ENCODE data around the gene RFX8. TPM values are rescaled to one million over a fixed set of nuclear protein-coding genes. Genes with fewer than 3 reads are reported as not detected.

Gene RFX8
- total and polyA plus RNA-seq, 2 of the 4 experiments (the other 2 are of a cell fraction), result 2.9 to 5.3 TPM

GRCh38 chr2:101478181-101479001, 3.5 kb upstream of the RFX8 start:
- H2BK20ac ChIP-seq (ENCODE audit: low read depth, low read length), result peak overlapping the region; percentile 16; the same call in 1 of the 2 replicates
- no peak overlapping the region for H2AK5ac ChIP-seq (ENCODE audit: low read depth, low read length)
- in situ Hi-C loops (cut with MboI; ENCODE audit: low sequenced_read_pairs) (no loop called here), intact Hi-C loops (cut with micrococcal nuclease) (no loop called here), dilution Hi-C loops (cut with HindIII; ENCODE audit: low sequenced_read_pairs, unreplicated experiment) (no loop called here)
- peaks cover 4% of the 10 kb centered on the region for H3K4me1 ChIP-seq (ENCODE audit: control insufficient read depth, insufficient read depth, low read length)
- DNase-seq (peak; percentile 41), ATAC-seq (ENCODE audit: low read depth) (no peak)
- H3K27me3 ChIP-seq (ENCODE audit: control insufficient read depth, insufficient read depth, low read length), result no peaks in the 10 kb centered on the region
- H2AK9ac ChIP-seq (replicated peaks; ENCODE audit: low read depth, low read length, poor library complexity), result no peak overlapping the region
- H3K36me3 ChIP-seq (ENCODE audit: control insufficient read depth, insufficient read depth, low read length), result no peaks in the 10 kb centered on the region
- no peaks in the 10 kb centered on the region; the same call in 1 of the 2 replicates for H3K9me1 ChIP-seq (ENCODE audit: insufficient read depth, low read length)
- H3K18ac ChIP-seq (ENCODE audit: low read depth, low read length), result no peak overlapping the region
- TF ChIP-seq CHD1 (IDR thresholded peaks at IDR 0.05; ENCODE audit: low read depth, low read length) (no peak), CEBPB (IDR thresholded peaks at IDR 0.05; ENCODE audit: low read depth, low read length) (peak; percentile 51; the same call in 1 of the 2 replicates)
- H3K4me3 ChIP-seq (ENCODE audit: insufficient read depth, low read depth, low read length), result no peak overlapping the region
- no peak overlapping the region for H2BK5ac ChIP-seq (ENCODE audit: low read depth, low read length, poor library complexity, severe bottlenecking)
- no peak overlapping the region for H2BK120ac ChIP-seq (ENCODE audit: low read depth, low read length)
- no peak overlapping the region for H2BK15ac ChIP-seq (ENCODE audit: low read depth, low read length)
- H3K79me1 ChIP-seq (ENCODE audit: low read depth in 1 of 2, low read length in 2 of 2), result peaks cover 0 to 12% of the 10 kb centered on the region in 2 experiments; a peak in 2 of 4 replicates
- H3K56ac ChIP-seq (ENCODE audit: extremely low read depth, insufficient read depth, low read length), result no peak overlapping the region
- no peak overlapping the region for H3K9ac ChIP-seq (ENCODE audit: low read depth, low read length)
- no peak overlapping the region for H3K14ac ChIP-seq (replicated peaks; ENCODE audit: low read depth, low read length)
- no TSS peak for BruUV-seq (replicated peaks)
- peak overlapping the region; percentile 31; the same call in 1 of the 2 replicates for H3K4me2 ChIP-seq (ENCODE audit: low read depth, low read length)
- H4K5ac ChIP-seq (ENCODE audit: low read depth, low read length), result no peak overlapping the region
- no peaks in the 10 kb centered on the region for H4K20me1 ChIP-seq (ENCODE audit: insufficient read depth, low read length)
- CTCF ChIA-PET, result no interaction called here
- H3K27ac ChIP-seq (ENCODE audit: insufficient read depth, low read length), result no peak overlapping the region
- H3K23ac ChIP-seq (ENCODE audit: low read depth, low read length), result no peak overlapping the region
- no peak overlapping the region for H4K91ac ChIP-seq (ENCODE audit: insufficient read depth, low read depth, low read length)
- no peak overlapping the region for H3K4ac ChIP-seq (ENCODE audit: low read depth, low read length)
- no peaks in the 10 kb centered on the region for H3K9me3 ChIP-seq (ENCODE audit: control insufficient read depth, insufficient read depth, low read length)
- H4K8ac ChIP-seq (ENCODE audit: low read depth in 2 of 2, low read length in 2 of 2), result no peak overlapping the region
- WGBS, 2 experiments (ENCODE audit: extremely low coverage in 2 of 2, insufficient read length in 1 of 2), result no CpG with 5 or more reads among the region's 2 CpGs
- POLR2A ChIA-PET (ENCODE audit: unreplicated experiment), result no interaction called here
- no peak overlapping the region for H2AFZ ChIP-seq (replicated peaks; ENCODE audit: low read length, poor library complexity)

Measured in IMR-90 (cell line).